Activated CD8-positive, alpha-beta memory T cell treated with anti-CD3 and anti-CD28 coated beads for 36 hours (primary cell): ENCODE data around the gene LAMTOR4. TPM values are rescaled to one million over a fixed set of nuclear protein-coding genes. Genes with fewer than 3 reads are reported as not detected.

Experiments used
- CTCF ChIA-PET: fragments of 350-600 bp; sonication (Branson Sonifier 250); formaldehyde crosslinking; loops from one replicate; lab custom pipeline; 2021; ENCODE audit warnings: antibody characterized with exemption; lab: Charles Lee
- POLR2A ChIA-PET: fragments of 350-600 bp; sonication (Branson Sonifier 250); formaldehyde crosslinking; loops from one replicate; lab custom pipeline; 2021; ENCODE audit warnings: antibody characterized with exemption; lab: Charles Lee
- total RNA-seq, 2 experiments: library from RNA; stranded (reverse); gene quantifications; one replicate each; pipeline ENCODE4 v1.2.3, GENCODE V29; 2021

LAMTOR4 gene
- total RNA-seq, 2 experiments from 2014 or later, result 117 to 120 TPM

DNA sequence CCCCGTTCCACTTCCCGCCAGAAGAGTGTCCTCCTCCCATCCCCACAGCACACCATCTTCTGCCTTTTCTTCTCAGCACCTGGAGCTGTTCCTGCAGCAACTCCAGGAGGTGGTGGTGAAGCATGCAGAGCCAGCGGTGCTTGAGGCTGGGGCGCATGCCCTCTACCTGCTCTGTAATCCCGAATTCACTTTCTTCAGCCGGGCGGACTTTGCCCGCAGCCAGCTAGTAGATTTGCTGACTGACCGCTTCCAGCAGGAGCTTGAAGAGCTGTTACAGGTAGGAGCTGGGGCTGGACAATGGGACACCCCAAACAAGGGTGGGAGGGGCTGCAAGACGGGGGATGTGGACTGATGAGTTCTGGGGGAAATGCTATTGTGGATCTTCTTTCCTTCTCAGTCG, 52.0 kb downstream of the LAMTOR4 start:
- CTCF ChIA-PET, result interaction anchor here (0.6 to 1.5 kb wide), 3 partner anchors 18 to 54 kb away, joined by 3 read pairs; no protein-coding TSS in a partner anchor
- POLR2A ChIA-PET, result no interaction called here

Other genes with a start within 250 kb of the LAMTOR4 start
- gene TRIM4, start 229.4 kb upstream of the LAMTOR4 start, total RNA-seq, result 10 to 100 TPM; 24.7 to 25.5 TPM
- under 1 TPM; 0.32 to 0.59 TPM for gene GJC3, start 219.3 kb upstream of the LAMTOR4 start, total RNA-seq
- not detected for gene AZGP1, start 172.9 kb upstream of the LAMTOR4 start, total RNA-seq
- 10 to 100 TPM; 40.4 to 44.6 TPM for gene ZKSCAN1, start 133.3 kb upstream of the LAMTOR4 start, total RNA-seq
- 1 to 10 TPM; 9.6 to 9.9 TPM for gene ZSCAN21, start 99.1 kb upstream of the LAMTOR4 start, total RNA-seq
- 10 to 100 TPM; 25.3 to 27.4 TPM for gene ZNF3, start 67.2 kb upstream of the LAMTOR4 start, total RNA-seq
- 100 to 1,000 TPM; 107 to 111 TPM for gene COPS6, start 59.9 kb upstream of the LAMTOR4 start, total RNA-seq
- gene MCM7, start 47.5 kb upstream of the LAMTOR4 start, total RNA-seq, result 100 to 1,000 TPM; 437 to 447 TPM
- 10 to 100 TPM; 15.3 to 15.6 TPM for gene AP4M1, start 47.3 kb upstream of the LAMTOR4 start, total RNA-seq
- gene TAF6, start 29.6 kb upstream of the LAMTOR4 start, total RNA-seq, result 10 to 100 TPM; 70.2 to 75.6 TPM
- gene CNPY4, start 29.3 kb upstream of the LAMTOR4 start, total RNA-seq, result 10 to 100 TPM; 13.2 to 14.5 TPM
- 1 to 10 TPM; 3.7 to 4.2 TPM for gene MBLAC1, start 22.0 kb upstream of the LAMTOR4 start, total RNA-seq
- 10 to 100 TPM; 26.6 to 26.7 TPM for gene TRAPPC14, start 9.8 kb downstream of the LAMTOR4 start, total RNA-seq
- under 1 TPM; 0.48 to 0.71 TPM for gene GAL3ST4, start 19.7 kb downstream of the LAMTOR4 start, total RNA-seq
- 1 to 10 TPM; 2.3 to 2.8 TPM for gene GPC2, start 28.5 kb downstream of the LAMTOR4 start, total RNA-seq
- gene STAG3, start 29.0 kb downstream of the LAMTOR4 start, total RNA-seq, result 1 to 10 TPM; 6.2 to 7.1 TPM
- 10 to 100 TPM; 22.4 to 23.6 TPM for gene PVRIG, start 71.0 kb downstream of the LAMTOR4 start, total RNA-seq
- gene SPDYE3, start 158.8 kb downstream of the LAMTOR4 start, total RNA-seq, result not detected
- gene PILRB, start 209.2 kb downstream of the LAMTOR4 start, total RNA-seq, result 10 to 100 TPM; 29.9 to 36.7 TPM
- under 1 TPM; 0.30 to 0.48 TPM for gene PILRA, start 224.6 kb downstream of the LAMTOR4 start, total RNA-seq